Neural cell (in vitro differentiated cells): ENCODE measurements around the gene CBY1. TPM values are rescaled to one million over a fixed set of nuclear protein-coding genes. Genes with fewer than 3 reads are reported as not detected.

Source experiments
- H2AFZ ChIP-seq: fragments of 200-600, 300-800 bp; sonication (generic), shearing (Covaris generic); 2 replicates; pipeline ENCODE4 v1.6.0; 2014; ENCODE audit warnings: low read depth, mild to moderate bottlenecking, antibody characterized with exemption, low read length, moderate library complexity
- H3F3A ChIP-seq: fragments of 200-600 bp; shearing (Covaris generic); 2 replicates; pipeline ENCODE4 v1.6.1; 2016; ENCODE audit warnings: mild to moderate bottlenecking, moderate library complexity, mixed read lengths, antibody characterized with exemption, low read length; ENCODE audit not compliant: insufficient read depth, poor library complexity, severe bottlenecking
- H3K27ac ChIP-seq: fragments of 200-600, 300-800 bp; sonication (generic), shearing (Covaris generic); 2 replicates; pipeline ENCODE4 v1.5.1; 2014; ENCODE audit warnings: mild to moderate bottlenecking, low read length, moderate library complexity
- H3K27me3 ChIP-seq: fragments of 300-800, 200-600 bp; sonication (generic), shearing (Covaris generic); 2 replicates; pipeline ENCODE4 v1.6.0; 2014; ENCODE audit warnings: mild to moderate bottlenecking, low read depth, low read length, moderate library complexity; ENCODE audit not compliant: insufficient read depth
- H3K36me3 ChIP-seq: fragments of 300-800, 200-600 bp; sonication (generic), shearing (Covaris generic); 2 replicates; pipeline ENCODE4 v1.5.1; 2014; ENCODE audit warnings: mild to moderate bottlenecking, antibody characterized with exemption, low read length, moderate library complexity; ENCODE audit not compliant: insufficient read depth
- H3K4me2 ChIP-seq: fragments of 300-800, 200-600 bp; sonication (generic), shearing (Covaris generic); 2 replicates; pipeline ENCODE4 v1.6.0; 2014; ENCODE audit warnings: mild to moderate bottlenecking, low read length
- H3K4me3 ChIP-seq: fragments of 300-800, 200-600 bp; sonication (generic), shearing (Covaris generic); 2 replicates; pipeline ENCODE4 v1.5.1; 2014; ENCODE audit warnings: mild to moderate bottlenecking, low read length, moderate library complexity
- H3K79me2 ChIP-seq: fragments of 200-600 bp; shearing (Covaris generic); replicated peaks from 2 replicates; pipeline ENCODE4 v1.6.0; 2014; ENCODE audit warnings: mild to moderate bottlenecking, low read length, moderate library complexity; ENCODE audit not compliant: insufficient read depth
- H3K9ac ChIP-seq: fragments of 300-800, 200-600 bp; sonication (generic), shearing (Covaris generic); 2 replicates; pipeline ENCODE4 v1.6.1; 2016; ENCODE audit warnings: mild to moderate bottlenecking, low read length, mixed read lengths
- H3K9me2 ChIP-seq: fragments of 200-600 bp; shearing (Covaris generic); 2 replicates; pipeline ENCODE4 v1.6.1; 2016; ENCODE audit warnings: mild to moderate bottlenecking, low read length, mixed read lengths; ENCODE audit not compliant: insufficient read depth
- H3K9me3 ChIP-seq: fragments of 200-600, 300-800 bp; sonication (generic), shearing (Covaris generic); 2 replicates; pipeline ENCODE4 v1.6.1; 2016; ENCODE audit warnings: mild to moderate bottlenecking, mixed run types, low read length, moderate library complexity, mixed read lengths
- H4K20me1 ChIP-seq: fragments of 200-600 bp; shearing (Covaris generic); 2 replicates; pipeline ENCODE4 v1.6.1; 2016; ENCODE audit warnings: mild to moderate bottlenecking, mixed run types; ENCODE audit not compliant: insufficient read depth
- EP300 ChIP-seq: fragments of 450-650 bp; conservative IDR thresholded peaks from 2 replicates; pipeline ENCODE4 v1.6.1; 2014; ENCODE audit warnings: antibody characterized with exemption, mild to moderate bottlenecking, moderate library complexity; ENCODE audit not compliant: poor library complexity, severe bottlenecking
- EZH2 ChIP-seq: fragments of 200-600, 300-800 bp; shearing (Covaris generic), sonication (generic); IDR thresholded peaks from 2 replicates; pipeline ENCODE4 v1.6.1; 2014; ENCODE audit warnings: antibody characterized with exemption, low read length, borderline replicate concordance, mild to moderate bottlenecking; ENCODE audit not compliant: insufficient read depth, poor library complexity, severe bottlenecking
- MXI1 ChIP-seq: fragments of 450-650 bp; conservative IDR thresholded peaks from 2 replicates; pipeline ENCODE4 v1.6.1; 2014; ENCODE audit warnings: antibody characterized with exemption, mild to moderate bottlenecking; ENCODE audit not compliant: poor library complexity, severe bottlenecking
- POLR2AphosphoS5 ChIP-seq: IDR thresholded peaks from 2 replicates; pipeline ENCODE4 v1.6.1; 2012
- RAD21 ChIP-seq: fragments of 450-650 bp; conservative IDR thresholded peaks from 2 replicates; pipeline ENCODE4 v1.6.1; 2014; ENCODE audit warnings: antibody characterized with exemption, mild to moderate bottlenecking, moderate library complexity
- REST ChIP-seq: IDR thresholded peaks from 2 replicates; pipeline ENCODE4 v1.6.1; 2012; ENCODE audit warnings: borderline replicate concordance
- SMC3 ChIP-seq: fragments of 450-650 bp; conservative IDR thresholded peaks from 2 replicates; pipeline ENCODE4 v1.6.1; 2014; ENCODE audit warnings: antibody characterized with exemption, mild to moderate bottlenecking, moderate library complexity; ENCODE audit not compliant: poor library complexity
- TAF1 ChIP-seq: IDR thresholded peaks from 2 replicates; pipeline ENCODE4 v1.6.1; 2012; ENCODE audit warnings: low read depth
- polyA plus RNA-seq: library from polyadenylated mRNA; depleted of rRNA; stranded (reverse); fragments of >200 nt; gene quantifications from 2 replicates; pipeline ENCODE4 v1.2.3, GENCODE V29; 2014
- TF ChIP-seq, protein P1 (sequence below): fragments of 450-650 bp; IDR thresholded peaks from 2 replicates; pipeline ENCODE4 v1.5.1; 2014; ENCODE audit warnings: antibody characterized with exemption, mild to moderate bottlenecking, moderate library complexity; ENCODE audit not compliant: poor library complexity, severe bottlenecking

CBY1 gene
- polyA plus RNA-seq, 1 donor from 2014 or later, result 51.4 TPM

GRCh38 chr22:38655519-38656255 lies 751 bp upstream of the CBY1 start:
- H3K36me3 ChIP-seq, result no peaks in the 10 kb centered on the region
- peak overlapping the region; percentile 97 for H3K9ac ChIP-seq
- TF ChIP-seq REST (no peak), POLR2AphosphoS5 (no peak), RAD21 (no peak), TAF1 (no peak), EZH2 (no peak), MXI1 (no peak), SMC3 (no peak), EP300 (no peak)
- TF ChIP-seq, protein P1, sequence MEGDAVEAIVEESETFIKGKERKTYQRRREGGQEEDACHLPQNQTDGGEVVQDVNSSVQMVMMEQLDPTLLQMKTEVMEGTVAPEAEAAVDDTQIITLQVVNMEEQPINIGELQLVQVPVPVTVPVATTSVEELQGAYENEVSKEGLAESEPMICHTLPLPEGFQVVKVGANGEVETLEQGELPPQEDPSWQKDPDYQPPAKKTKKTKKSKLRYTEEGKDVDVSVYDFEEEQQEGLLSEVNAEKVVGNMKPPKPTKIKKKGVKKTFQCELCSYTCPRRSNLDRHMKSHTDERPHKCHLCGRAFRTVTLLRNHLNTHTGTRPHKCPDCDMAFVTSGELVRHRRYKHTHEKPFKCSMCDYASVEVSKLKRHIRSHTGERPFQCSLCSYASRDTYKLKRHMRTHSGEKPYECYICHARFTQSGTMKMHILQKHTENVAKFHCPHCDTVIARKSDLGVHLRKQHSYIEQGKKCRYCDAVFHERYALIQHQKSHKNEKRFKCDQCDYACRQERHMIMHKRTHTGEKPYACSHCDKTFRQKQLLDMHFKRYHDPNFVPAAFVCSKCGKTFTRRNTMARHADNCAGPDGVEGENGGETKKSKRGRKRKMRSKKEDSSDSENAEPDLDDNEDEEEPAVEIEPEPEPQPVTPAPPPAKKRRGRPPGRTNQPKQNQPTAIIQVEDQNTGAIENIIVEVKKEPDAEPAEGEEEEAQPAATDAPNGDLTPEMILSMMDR, result no peak
- no peaks in the 10 kb centered on the region for H3K9me3 ChIP-seq
- H2AFZ ChIP-seq, result peak overlapping the region; percentile 62
- H4K20me1 ChIP-seq, result no peaks in the 10 kb centered on the region
- no peaks in the 10 kb centered on the region for H3K27me3 ChIP-seq
- peak overlapping the region; percentile 98 for H3K27ac ChIP-seq
- H3F3A ChIP-seq, result no peaks in the 10 kb centered on the region
- H3K79me2 ChIP-seq, result peaks cover 23% of the 10 kb centered on the region
- no peaks in the 10 kb centered on the region for H3K9me2 ChIP-seq
- peak overlapping the region; percentile 41 for H3K4me2 ChIP-seq
- peak overlapping the region; percentile 80 for H3K4me3 ChIP-seq

DNA sequence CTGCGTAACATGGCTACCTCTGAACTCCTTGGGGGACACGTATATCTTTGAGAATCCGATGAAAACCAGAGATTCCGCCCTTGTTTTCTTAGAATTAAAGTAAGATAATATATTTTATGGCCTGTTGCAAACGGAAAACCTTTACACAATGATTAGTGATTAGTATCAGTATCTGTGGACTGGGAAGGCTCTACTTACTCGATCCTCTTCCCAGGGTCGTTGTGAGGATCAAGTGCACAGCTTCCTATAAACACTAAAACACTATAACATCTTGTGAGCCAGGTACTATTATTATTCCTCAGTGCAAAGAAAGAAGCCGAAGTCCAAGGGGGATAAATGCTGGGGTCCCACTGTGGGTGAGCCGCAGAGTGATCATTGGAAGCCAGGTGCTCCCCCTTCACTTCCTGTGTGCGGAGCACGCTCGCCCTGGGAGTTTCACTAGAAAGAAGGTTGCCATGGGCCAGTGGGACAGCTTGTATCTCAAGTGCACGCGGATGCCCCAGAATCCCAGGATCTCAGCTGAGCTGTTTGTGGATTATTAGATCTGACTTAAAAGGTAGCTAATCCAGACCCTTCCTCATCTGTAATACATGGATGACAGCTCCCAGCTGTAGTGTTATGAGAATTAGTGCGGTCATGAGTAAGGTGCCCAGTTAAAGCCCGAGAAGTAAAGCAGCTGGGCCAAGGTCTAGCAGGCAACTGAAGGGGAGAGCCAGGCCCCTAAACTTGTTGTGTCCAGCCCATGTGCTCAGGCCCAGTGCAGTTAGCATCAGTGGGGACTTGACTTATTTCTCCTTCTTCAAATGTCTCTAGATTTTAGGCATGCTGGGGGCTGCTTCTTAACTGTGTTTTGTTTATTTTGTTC lies 839 bp downstream of the CBY1 start:
- Histone ChIP-seq H3K79me2 (peaks cover 27% of the 10 kb centered on the region), H3K9me3 (no peaks in the 10 kb centered on the region), H3K4me3 (peak overlapping the region; percentile 80), H3K36me3 (no peaks in the 10 kb centered on the region), H3K27me3 (no peaks in the 10 kb centered on the region), H2AFZ (peak overlapping the region; percentile 62), H3K4me2 (peak overlapping the region; percentile 78), H3K9me2 (no peaks in the 10 kb centered on the region), H3K27ac (peak overlapping the region; percentile 98), H3F3A (no peaks in the 10 kb centered on the region), H4K20me1 (no peaks in the 10 kb centered on the region), H3K9ac (peak overlapping the region; percentile 97)
- TF ChIP-seq MXI1 (no peak), POLR2AphosphoS5 (peak; percentile 14)
- TF ChIP-seq, protein P1, result no peak
